Measurements from ENCODE around the gene ZNF470.

The ZNF470 gene

DNA sequence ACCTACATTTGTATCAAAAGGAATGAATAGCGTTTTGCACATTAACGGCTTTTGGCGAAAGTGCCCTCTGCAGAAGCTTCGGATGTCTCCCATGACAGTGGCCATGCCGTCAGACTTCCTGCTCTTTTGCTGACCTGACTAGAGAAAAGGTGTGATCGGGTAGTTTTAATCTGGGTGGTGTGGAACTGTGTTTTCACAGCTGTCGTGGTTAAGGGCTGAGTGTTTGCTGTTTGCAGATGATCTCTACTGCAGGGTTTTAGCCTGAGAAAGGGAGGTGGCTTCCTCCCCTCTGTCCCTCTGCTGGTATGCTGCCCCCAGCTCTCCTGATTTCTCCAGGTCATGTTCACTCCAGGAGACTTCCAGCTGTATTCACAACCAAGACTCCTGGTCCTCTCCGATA, 50.3 kb downstream of the ZNF470 start:
- TF ChIP-seq CTCF (IDR thresholded peaks at IDR 0.05; ENCODE audit: low read depth, low read length, missing control alignments) = no peak
- H3K4me3 ChIP-seq (ENCODE audit: low read depth, low read length) = no peak overlapping the region
- in situ Hi-C loops (cut with HindIII; ENCODE audit: low sequenced_read_pairs) = no loop called here
- DNase-seq (ENCODE audit: low read depth) = no peak

GRCh38 chr19:56619121-56619520, 51.9 kb downstream of the ZNF470 start:
- no peak overlapping the region for H3K4me3 ChIP-seq (ENCODE audit: low read depth, low read length)
- no peak for DNase-seq (ENCODE audit: low read depth)
- TF ChIP-seq CTCF (IDR thresholded peaks at IDR 0.05; ENCODE audit: low read depth, low read length, missing control alignments) = no peak
- in situ Hi-C loops (cut with HindIII; ENCODE audit: low sequenced_read_pairs) = no loop called here

GRCh38 chr19:56622374-56622773, 55.1 kb downstream of the ZNF470 start:
- in situ Hi-C loops (cut with HindIII; ENCODE audit: low sequenced_read_pairs) = no loop called here
- DNase-seq (ENCODE audit: low read depth) = no peak
- H3K4me3 ChIP-seq (ENCODE audit: low read depth, low read length) = no peak overlapping the region
- TF ChIP-seq CTCF (IDR thresholded peaks at IDR 0.05; ENCODE audit: low read depth, low read length, missing control alignments) = no peak

DNA sequence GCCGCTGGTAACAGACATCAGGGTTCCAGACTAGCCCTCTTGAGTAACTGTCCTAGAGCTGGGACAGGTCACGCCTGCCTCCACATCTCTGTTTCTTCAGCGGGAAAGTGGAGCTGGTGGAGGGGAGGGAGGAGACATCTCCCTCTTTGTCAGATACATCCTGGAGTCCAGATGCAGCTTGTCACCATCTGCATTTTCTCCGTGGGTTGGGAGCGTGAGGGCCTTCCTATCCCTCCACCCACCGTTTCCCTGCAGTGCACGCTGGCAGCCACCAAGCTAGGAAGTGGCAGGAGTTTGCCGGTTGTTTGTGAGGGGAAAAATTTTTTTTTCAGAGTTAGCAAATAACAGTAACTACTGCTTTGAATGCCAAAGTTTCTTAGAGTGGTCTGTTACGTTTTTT, 55.7 kb downstream of the ZNF470 start:
- no peak for TF ChIP-seq CTCF (IDR thresholded peaks at IDR 0.05; ENCODE audit: low read depth, low read length, missing control alignments)
- no peak overlapping the region for H3K4me3 ChIP-seq (ENCODE audit: low read depth, low read length)
- in situ Hi-C loops (cut with HindIII; ENCODE audit: low sequenced_read_pairs) = no loop called here

DNA sequence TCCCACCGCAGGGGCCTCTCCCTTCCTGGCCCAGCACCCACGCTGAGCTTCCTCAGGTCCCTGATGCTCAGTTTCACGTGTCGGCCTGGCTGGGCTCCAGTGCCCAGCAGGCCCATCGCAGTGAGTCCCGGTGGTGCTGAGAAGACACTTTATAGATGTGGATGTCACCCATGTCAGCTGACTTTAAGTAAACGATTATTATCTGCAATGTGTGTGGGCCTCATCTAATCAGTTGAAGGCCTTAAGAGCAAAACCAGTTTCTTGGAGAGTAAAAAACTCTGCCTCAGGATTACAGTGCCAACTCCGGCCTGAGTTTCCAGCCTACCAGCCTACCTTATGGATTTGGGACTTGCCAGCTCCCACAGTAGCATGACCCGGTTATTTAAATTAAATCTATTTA, 58.4 kb downstream of the ZNF470 start:
- DNase-seq (ENCODE audit: low read depth) = no peak
- in situ Hi-C loops (cut with HindIII; ENCODE audit: low sequenced_read_pairs) = no loop called here
- no peak for TF ChIP-seq CTCF (IDR thresholded peaks at IDR 0.05; ENCODE audit: low read depth, low read length, missing control alignments)
- no peak overlapping the region for H3K4me3 ChIP-seq (ENCODE audit: low read depth, low read length)

More for the DNA sequence above, 55.7 kb downstream of the ZNF470 start:
- DNase-seq (ENCODE audit: low read depth) = no peak

GRCh38 chr19:56633021-56633420, 65.8 kb downstream of the ZNF470 start:
- H3K4me3 ChIP-seq (ENCODE audit: low read depth, low read length) = no peak overlapping the region
- in situ Hi-C loops (cut with HindIII; ENCODE audit: low sequenced_read_pairs) = no loop called here
- no peak for TF ChIP-seq CTCF (IDR thresholded peaks at IDR 0.05; ENCODE audit: low read depth, low read length, missing control alignments)
- no peak for DNase-seq (ENCODE audit: low read depth)
